ENCODE measurements around the gene SPATA7.

The SPATA7 gene

DNA sequence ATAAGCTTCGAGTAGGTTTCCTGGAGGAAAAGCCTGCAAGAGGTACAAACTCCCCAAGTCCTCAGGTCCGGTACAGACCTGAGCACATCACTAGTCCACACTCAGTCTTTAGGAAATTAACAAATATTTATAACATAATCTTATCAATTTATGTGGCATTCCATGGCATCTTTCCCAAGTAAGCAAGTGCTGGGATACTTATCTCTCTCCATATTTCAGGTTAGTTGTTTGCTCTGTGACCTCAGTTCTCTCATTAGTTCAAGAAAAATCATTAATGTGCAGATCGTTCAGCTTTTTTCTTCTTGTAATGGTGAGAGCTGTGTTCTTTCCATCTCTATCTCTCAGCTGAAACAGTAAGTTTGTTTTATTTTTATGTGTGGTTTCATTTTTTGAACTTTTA, 34.7 kb downstream of the SPATA7 start:
- DNase-seq = no peak

DNA sequence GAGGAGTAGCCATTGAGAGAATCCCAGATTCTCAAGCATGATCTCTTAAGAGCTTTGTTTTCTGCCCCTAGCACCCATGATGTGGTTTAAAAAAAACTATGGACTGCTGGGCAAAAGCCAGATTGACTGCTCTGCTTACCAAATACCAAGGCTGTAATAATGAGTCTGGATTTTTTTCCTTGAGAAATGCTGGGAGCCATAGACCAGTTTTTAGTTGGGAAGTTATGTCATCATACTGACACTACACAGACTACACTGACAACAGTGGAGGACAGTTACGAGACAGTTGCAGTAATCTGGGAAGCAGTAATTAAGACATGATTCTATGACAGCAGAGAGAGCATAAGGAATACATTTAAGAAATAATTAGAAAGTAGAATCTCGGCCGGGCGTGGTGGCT, 35.8 kb downstream of the SPATA7 start:
- no peak for DNase-seq

DNA sequence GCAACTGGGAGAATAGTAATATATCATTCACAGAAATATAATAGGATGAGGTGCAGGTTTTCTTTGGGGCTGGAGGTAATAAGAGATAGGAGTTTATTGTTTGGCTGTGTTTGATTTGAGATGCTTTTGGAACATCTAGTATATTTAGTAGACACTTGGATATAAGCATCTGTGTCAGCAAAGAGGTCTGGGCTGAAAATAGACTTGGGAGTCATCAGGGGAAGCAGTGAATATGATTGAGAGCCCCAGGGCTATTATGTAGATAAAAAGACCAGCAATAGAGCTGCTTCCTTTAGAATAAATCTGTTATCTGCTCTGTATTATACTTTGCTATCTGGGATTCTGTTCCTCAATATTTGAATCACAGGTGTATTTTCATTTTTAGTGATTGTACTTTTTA, 36.6 kb downstream of the SPATA7 start:
- no peak for DNase-seq

DNA sequence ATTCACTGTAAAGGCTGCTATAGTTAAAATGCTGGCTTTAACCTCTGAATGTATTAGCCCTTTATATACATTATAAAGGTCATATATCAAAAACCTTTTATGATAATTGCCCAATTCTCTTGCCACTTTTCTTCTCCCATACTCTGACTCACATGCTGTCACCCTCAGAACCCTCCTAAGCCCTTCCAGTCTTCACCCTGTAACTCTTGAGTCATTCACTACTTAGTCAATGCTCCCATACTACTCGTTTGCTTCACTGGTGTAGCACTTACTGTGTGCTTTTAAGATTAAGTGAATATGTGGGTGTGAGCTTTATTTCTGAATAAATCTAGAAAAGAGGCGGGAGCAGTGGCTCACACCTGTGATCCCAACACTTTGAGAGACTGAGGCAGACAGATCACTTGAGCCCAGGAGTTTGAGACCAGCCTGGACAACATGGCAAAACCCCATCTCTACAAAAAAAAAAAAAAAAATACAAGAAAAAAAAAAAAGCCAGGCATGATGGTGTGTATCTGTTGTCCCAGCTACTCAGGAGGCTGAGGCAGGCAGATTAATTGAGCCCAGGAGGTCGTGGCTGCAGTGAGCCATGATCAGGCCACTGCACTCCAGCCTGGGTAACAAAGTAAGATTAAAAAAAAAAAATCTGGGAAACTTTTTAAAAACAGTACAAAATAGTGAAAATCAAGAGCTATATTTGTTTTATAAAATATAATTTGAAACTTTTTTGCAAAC, 37.6 kb downstream of the SPATA7 start:
- no peak for DNase-seq

DNA sequence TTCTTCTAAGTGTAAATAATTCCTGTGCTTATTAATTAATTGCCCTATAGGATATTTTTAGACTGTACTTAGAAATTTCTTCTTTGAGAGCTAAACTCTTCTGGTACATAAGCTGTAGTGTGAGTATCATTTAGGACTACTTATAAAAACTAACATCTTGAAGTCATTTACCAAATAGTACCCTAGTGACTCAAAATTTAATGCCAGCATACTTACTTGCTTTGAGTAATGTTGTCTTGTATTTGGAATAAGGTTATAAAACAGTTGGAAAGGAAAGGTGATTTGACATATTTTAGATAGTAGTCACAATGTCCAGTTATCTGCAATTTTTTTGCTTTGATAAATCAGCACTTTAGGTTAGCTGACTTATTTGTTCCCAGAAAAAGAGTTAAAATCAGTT, 39.1 kb downstream of the SPATA7 start:
- no peak for DNase-seq

DNA sequence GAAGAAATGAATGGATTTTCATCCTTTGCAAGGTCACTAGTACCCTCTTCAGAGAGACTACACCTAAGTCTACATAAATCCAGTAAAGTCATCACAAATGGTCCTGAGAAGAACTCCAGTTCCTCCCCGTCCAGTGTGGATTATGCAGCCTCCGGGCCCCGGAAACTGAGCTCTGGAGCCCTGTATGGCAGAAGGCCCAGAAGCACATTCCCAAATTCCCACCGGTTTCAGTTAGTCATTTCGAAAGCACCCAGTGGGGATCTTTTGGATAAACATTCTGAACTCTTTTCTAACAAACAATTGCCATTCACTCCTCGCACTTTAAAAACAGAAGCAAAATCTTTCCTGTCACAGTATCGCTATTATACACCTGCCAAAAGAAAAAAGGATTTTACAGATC, 40.8 kb downstream of the SPATA7 start:
- no peak for DNase-seq

DNA sequence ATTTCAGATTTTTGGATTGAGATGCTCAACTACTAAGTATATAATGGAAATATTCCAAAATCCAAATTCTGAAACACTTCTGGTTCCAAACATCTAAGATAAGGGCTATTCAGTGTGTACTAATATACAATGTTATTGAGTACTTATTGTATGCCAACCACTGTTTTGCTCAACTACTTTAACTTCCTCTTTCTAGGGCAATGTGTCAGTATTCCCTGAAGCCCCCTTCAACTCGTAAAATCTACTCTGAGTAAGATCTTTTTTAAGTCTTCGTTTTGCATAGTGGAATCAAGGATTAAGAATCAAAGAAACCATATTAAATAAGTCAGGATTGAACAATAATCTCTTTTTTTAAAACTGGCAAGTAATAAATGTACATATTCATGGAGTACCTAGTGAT, 45.5 kb downstream of the SPATA7 start:
- no peak for DNase-seq

DNA sequence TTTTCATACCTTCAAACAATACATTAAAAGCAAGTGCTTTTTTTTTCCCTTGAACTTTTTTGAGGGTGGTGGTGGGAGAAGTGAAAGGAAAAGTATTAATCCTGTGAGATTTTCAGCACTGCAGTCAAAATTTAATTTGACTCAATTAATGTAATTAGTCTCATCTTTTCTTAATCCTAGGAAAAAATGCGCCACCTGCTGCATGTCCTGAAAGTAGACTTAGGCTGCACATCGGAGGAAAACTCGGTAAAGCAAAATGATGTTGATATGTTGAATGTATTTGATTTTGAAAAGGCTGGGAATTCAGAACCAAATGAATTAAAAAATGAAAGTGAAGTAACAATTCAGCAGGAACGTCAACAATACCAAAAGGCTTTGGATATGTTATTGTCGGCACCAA, 52.2 kb downstream of the SPATA7 start:
- peak in 1 of 2 experiments; percentile 18 for DNase-seq

DNA sequence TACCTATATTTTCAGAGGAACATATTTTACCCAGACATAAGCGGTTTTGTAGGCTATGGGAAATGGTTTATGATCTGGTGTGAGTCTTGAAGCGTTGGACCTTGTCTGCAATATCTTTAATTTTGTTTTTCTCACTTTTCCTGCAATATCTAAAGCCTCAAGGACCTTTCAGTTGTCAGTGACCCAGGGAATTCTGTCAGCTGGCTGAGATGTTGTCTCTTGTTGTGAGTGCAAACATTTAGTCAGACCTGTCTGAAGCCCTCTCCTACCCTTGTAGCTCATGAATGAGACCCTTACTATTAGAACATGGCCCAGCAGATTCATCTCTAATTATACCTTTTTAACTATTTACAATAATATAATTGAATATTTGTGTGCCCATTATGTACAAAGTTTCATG, 53.6 kb downstream of the SPATA7 start:
- no peak for DNase-seq

DNA sequence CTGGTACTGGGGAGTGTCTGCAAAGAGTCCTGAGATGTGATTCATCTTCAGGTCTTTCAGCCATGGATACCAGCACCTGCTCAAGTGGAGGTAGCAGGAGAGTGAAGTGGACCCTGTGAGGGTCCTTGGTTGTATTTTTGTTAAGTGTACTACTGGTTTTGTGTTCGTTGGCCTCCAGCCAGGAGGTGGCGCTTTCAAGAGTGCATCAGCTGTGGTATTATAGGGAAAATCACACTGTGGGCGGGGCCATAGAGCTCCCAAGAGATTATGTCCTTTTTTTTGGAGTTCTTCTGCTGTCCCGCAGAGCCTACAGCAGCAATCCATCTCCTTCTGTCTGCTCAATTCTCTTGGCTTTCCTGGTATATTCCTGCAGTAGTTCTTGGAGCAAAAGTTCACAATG, 66.8 kb downstream of the SPATA7 start:
- DNase-seq = no peak

DNA sequence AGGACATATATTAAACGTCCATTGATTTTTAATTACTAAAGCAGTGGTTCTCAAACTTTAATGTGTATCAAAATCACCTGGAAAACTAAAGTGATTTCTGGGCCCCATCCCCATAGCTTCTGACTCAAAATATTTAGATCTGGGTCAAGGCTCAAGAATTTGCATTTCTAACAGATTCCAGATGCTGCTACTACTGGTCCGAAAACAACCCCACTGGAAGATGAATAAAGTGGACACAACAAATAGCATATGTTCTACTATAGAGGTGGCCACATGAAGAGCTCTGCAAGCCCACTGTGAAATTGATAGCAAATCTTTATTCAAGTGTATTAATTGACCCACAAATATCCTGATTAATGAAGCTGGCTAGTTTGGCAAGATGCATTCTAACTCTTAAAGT, 69.4 kb downstream of the SPATA7 start:
- DNase-seq = no peak

DNA sequence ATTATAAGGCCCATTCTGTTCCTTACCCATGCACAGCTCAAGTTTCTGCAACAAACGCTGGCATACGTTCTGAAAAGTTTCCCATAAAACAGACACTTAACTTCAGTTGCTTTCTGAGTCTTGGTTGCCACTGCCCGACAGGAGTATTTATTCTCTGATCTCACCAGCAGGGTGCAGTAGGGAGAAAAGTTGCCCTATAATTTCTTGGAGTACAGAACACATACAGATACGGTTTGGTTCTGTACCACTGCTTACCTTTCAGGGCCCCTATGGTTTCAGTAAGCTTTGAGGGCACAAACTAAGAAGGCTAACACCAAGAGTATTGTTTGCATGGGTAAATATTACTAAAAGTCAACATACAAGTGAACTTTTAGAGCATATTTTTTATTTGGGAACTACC, 77.9 kb downstream of the SPATA7 start:
- DNase-seq = peak in 1 of 2 experiments; percentile 36

DNA sequence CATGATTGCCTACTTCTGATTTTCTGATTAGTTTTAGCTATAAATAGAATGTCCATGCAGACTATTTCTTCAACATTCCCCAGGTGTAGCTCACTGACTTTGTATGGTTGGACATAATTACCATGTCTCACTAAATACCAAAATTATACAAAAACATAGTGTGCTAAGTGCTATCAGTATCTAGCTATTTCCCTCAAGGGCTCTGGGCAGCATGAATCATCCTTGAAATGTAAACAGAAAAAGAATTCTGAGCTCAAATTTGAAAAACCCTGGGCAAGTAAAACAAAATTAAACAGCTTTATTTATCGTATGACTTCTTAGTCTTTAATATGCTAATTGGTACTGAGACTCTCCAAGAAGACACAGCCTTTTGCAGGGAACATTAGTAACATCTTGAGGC, 82.9 kb downstream of the SPATA7 start:
- DNase-seq = no peak

DNA sequence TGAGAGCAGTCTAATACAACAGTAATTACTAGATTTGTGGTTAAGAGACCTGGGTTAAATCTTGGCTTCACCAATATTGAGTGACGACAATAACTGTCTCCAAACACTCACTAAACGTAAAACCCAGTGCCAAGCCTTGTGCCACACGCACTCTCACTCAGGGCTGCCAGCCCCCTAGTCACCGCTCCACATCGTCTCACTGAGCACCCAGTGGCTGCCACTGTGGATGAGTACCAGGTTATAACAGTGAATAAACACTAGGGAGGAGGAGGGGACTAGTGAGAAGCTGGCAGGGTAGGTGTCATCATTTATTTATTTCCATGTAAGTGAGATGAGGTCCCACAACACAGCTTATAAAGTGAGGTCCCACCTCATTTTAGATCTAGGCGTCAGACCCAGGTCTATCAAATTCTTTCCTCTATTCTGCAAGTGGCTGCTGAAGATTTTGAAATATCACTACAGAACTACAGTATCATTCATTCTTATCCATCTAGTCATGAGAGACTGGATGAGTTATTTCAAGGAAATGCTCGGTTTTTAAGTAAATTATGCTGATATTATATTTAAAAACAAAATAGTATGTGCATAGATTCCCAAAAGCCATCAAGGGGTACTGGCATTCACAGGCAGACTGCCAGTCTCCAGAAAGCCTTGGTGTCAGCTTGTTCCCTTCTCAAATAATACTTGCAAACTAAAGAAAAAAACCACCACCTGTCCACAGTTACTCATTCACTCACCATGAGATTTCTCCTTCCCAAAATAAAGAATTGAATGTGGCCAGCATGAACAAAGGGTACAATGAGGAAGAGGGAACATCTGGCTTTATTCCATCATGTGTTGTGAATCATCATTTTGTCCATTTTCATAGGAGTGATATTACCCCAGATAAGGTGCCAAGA, 85.3 kb downstream of the SPATA7 start:
- DNase-seq = peak in 1 of 2 experiments; percentile 13

DNA sequence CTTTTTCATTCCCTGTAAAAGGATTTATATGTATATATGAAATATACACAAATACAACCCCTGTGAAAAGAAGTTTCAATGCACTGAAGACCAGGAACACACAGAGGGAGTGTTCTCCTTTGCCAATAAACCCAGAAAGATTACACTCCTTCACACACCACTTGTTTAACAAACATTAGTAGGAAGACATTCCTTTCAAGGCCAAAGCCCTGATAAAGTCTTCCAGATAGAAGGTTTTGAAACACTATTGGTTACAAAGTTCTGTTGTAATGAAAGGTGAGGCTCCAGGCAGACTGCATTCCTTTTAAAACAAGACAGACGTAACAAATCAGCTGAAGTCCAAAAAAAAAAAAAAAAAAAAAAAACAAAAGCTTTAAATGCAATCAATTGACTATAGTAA, 88.3 kb downstream of the SPATA7 start:
- no peak for DNase-seq

DNA sequence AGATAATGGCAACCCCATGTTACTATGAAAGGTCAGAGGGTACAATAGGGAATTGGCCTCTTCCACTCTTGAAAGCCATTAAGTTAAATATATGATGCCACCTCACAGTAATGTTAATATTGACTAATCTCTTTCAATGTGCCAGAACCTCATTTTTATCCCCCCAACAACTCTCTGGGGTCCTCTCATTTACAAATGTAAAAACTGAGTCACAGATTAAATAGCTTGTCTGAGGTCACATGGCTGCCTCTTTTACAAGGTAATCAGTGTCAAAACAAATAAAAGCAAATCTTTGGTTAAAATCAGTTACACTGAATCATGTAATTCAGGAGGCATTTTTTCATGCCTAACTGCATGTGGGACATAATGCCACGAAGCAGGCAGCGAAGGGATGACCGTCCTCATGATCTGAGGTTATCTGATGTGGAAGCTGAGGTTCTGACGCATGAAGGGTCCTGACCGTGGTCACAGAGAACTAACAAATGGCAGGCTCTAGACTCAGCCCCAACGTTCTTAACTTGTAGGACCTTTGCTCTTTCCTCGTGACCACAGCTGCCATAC, 90.8 kb downstream of the SPATA7 start:
- DNase-seq = no peak

DNA sequence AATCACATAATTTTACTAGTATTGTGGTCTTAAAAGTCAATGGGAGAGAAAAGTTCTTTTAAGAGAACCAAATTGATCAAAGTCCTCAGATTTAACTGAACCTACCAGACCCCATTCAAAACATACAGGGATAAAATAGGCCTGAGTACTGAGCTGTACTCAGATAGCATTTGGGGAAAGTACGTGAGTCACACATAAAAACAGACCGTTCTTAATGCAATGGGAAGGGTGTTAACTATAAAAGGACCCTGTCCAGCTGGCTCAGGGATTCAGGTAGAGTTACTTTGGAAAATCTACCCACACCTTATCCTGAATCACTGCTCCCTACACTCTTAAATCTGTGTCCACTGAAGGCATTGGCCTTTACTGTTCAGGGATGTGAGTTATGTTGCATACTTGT, 91.4 kb downstream of the SPATA7 start:
- no peak for DNase-seq

DNA sequence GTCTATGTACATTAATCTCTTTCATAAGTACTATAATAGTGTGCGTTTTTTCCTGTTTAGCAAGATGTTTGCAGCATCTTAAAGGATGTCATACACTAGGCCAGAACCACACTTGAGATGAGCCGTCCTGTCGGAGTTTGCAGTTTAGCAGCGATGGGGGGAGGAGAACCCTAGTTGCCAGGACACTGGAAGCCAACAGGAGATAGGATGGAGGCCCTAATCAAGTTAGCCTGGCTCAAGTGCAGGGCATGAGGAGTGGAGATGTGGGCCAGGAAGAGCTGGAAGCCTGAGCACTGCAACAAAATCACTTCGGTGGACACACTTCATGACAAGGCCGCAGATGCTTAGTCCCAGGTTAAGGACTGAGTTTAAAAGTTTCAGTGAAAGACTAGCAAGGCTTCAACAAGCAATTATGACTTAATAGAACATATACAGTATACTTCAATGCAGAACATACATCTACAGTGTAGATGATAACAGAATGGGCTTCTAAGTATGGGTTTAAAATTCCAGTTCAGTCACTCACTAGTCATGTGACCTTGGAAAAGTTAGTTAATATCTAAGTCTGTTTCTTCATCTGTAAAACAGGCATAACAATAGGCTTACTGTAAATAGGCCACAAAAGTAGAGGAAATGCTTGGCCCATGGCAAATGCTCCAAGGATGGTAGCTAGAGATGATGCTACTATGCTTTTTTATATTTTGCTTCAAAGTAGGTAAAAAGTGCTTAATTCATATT, 92.2 kb downstream of the SPATA7 start:
- no peak for DNase-seq

DNA sequence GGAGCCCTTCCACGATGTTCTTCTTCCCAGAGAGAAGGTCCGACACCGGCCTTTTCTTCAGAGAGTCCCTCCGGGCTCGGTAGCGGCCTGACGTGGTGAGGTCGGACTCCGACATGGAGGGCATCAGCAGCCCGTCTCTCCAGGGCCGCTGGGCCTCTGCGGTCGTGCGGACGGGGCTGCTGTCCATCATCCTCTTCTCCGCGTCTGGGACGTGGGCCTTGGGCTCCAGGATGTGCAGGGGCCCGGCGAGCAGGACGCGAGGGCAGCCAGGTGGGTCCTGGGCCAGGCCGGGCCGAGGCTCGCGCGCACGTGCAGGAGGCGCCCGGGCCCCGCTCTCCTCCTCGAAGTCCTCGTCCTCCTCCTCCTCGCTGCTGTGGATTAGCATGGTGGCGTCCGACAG, 93.5 kb downstream of the SPATA7 start:
- no peak for DNase-seq

DNA sequence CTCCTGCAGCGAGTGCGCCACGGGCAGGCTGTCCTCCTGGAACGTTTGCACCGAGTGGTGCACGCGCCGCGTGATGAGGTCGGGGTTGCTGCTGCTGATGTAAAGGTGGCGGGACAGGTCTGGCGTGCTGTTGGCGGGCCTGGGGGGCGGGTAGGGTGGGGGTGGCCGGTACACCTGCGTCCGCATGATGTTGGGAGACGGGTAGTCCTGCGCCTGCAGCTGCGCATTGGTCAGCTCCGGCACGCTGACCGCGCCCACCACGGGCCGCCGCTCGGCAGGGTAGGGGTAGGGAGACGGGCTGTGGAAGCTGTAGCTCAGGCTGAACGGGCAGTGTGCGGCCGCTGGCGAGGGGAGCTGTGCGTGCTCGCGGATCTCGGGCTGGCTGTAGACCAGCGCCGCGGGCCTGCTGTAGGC, 94.1 kb downstream of the SPATA7 start:
- DNase-seq = no peak

DNA sequence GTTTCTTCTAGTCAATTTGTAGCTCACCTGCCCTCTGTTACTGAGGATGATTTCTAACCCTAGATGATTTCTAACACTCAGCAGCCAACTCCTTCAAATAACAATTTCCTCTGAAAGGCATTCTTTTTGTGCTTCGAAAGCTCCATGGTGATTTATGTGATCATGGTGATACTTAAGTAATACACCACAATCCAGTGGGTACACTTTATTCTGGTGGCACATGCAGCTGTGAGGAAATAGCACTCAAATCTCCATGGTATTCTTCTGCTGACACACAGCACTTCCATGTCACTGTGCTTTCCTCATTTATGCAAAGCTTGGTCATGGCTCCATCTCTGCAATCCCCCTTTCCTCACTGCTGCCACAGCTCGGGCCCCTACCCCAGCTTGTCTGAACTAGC, 95.6 kb downstream of the SPATA7 start:
- no peak for DNase-seq

DNA sequence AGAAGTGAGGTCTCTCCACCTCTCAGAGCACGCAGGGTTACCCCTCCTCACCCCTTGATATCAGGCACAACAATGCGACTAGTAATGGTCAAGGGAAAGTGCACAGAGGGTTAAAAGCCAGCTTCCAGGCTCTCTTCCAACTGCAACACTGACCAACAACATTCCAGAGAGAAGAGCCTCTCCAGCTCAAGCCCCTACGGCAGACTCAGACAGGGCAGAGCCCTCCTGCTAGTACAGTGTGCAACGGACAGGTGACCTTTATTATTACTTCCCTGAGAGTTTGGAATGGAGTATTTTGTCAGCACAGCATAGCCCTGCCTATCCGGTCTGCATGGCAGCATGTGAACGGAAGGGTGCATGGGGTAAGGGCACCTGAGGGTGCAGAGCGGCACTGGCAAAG, 96.3 kb downstream of the SPATA7 start:
- DNase-seq = no peak

DNA sequence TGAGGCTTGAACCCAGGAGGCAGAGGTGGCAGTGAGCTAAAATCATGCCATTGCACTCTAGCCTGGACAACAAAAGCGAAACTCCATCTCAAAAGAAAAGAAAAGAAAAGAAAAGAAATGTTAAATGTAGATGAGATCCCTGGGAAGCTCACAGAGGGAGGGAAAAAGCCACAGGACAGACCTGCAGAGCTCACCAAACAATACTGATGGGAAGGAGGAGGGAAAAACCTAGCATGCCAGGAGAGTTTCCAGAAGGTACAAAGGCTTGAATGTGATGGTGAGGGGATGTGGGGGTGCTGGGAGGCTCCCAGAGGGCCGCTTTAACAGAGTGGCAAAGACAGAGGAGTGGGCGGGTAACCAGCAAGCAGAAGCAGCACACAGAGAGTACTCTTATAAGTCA, 97.1 kb downstream of the SPATA7 start:
- no peak for DNase-seq

Data from NCI-H524 (cell line).